Neuronal stem cell (in vitro differentiated cells): ENCODE data around the gene HDAC7.

Source experiments
- DNase-seq: peaks from one replicate; pipeline ENCODE4 v3.0.0-alpha.2; 2013; ENCODE audit warnings: low spot score
- H2AFZ ChIP-seq: one replicate; pipeline ENCODE4 v1.6.1; 2013; ENCODE audit warnings: mild to moderate bottlenecking, low read length, inconsistent platforms
- H2AK5ac ChIP-seq: 2 replicates; pipeline ENCODE4 v1.6.1; 2013; ENCODE audit warnings: low read depth, mild to moderate bottlenecking, inconsistent platforms, low read length, moderate library complexity, mixed read lengths
- H2BK120ac ChIP-seq: 2 replicates; pipeline ENCODE4 v1.6.1; 2013; ENCODE audit warnings: low read depth, mild to moderate bottlenecking, inconsistent platforms, low read length, moderate library complexity, mixed read lengths
- H2BK12ac ChIP-seq: one replicate; pipeline ENCODE4 v1.6.1; 2013; ENCODE audit warnings: low read length, inconsistent platforms
- H2BK15ac ChIP-seq: 2 replicates; pipeline ENCODE4 v1.6.1; 2013; ENCODE audit warnings: mild to moderate bottlenecking, low read length, inconsistent platforms, mixed read lengths
- H2BK5ac ChIP-seq: one replicate; pipeline ENCODE4 v1.6.1; 2013; ENCODE audit warnings: inconsistent platforms, mild to moderate bottlenecking, low read length, moderate library complexity
- H3K14ac ChIP-seq: one replicate; pipeline ENCODE4 v1.6.1; 2013; ENCODE audit warnings: low read length, inconsistent platforms
- H3K18ac ChIP-seq: 2 replicates; pipeline ENCODE4 v1.6.1; 2013; ENCODE audit warnings: low read length, inconsistent platforms
- H3K23ac ChIP-seq: 2 replicates; pipeline ENCODE4 v1.6.1; 2013; ENCODE audit warnings: low read depth, mild to moderate bottlenecking, mixed read lengths, low read length, inconsistent platforms; ENCODE audit not compliant: poor library complexity
- H3K27ac ChIP-seq: replicated peaks from 3 replicates; pipeline ENCODE4 v1.5.1; 2013; ENCODE audit warnings: low read length, inconsistent platforms
- H3K27me3 ChIP-seq, 3 experiments: 2 replicates each; pipeline ENCODE4 v1.6.1; 2013; ENCODE audit warnings: low read length in 3 of 3, mild to moderate bottlenecking in 2 of 3, inconsistent platforms in 1 of 3, low read depth in 1 of 3, mixed read lengths in 1 of 3, moderate library complexity in 1 of 3; ENCODE audit not compliant: control insufficient read depth in 3 of 3, insufficient read depth in 3 of 3
- H3K36me3 ChIP-seq, 2 donors: replicated peaks in 1 of 2; 2 replicates each; pipeline ENCODE4 v1.6.1; 2013; ENCODE audit warnings: low read length in 2 of 2; ENCODE audit not compliant: control insufficient read depth in 2 of 2, insufficient read depth in 2 of 2
- H3K4ac ChIP-seq: 2 replicates; pipeline ENCODE4 v1.6.1; 2013; ENCODE audit warnings: inconsistent platforms, mild to moderate bottlenecking, low read length, moderate library complexity
- H3K4me1 ChIP-seq, 2 donors: 1 replicate in 1 of 2; 2 replicates in 1 of 2; pipeline ENCODE4 v1.6.1; 2013; ENCODE audit warnings: low read length in 2 of 2, low read depth in 1 of 2; ENCODE audit not compliant: control insufficient read depth in 2 of 2, insufficient read depth in 1 of 2
- H3K4me2 ChIP-seq: one replicate; pipeline ENCODE4 v1.6.1; 2013; ENCODE audit warnings: mild to moderate bottlenecking, low read length, inconsistent platforms; ENCODE audit not compliant: insufficient read depth, poor library complexity, severe bottlenecking
- H3K4me3 ChIP-seq, 2 donors: 2 replicates each; pipeline ENCODE4 v1.5.1; 2013; ENCODE audit warnings: low read length in 2 of 2, mild to moderate bottlenecking in 2 of 2, inconsistent platforms in 1 of 2, moderate library complexity in 1 of 2
- H3K79me1 ChIP-seq: one replicate; pipeline ENCODE4 v1.6.1; 2013; ENCODE audit warnings: low read depth, mild to moderate bottlenecking, inconsistent platforms, low read length, moderate library complexity
- H3K9ac ChIP-seq: one replicate; pipeline ENCODE4 v1.6.1; 2013; ENCODE audit warnings: mild to moderate bottlenecking, low read depth, low read length, inconsistent platforms; ENCODE audit not compliant: poor library complexity
- H3K9me3 ChIP-seq, 2 donors: replicated peaks in 1 of 2; 2 replicates each; pipeline versions ENCODE3 to v1.6.1; 2013; ENCODE audit warnings: low read length in 2 of 2, mild to moderate bottlenecking in 2 of 2, inconsistent platforms in 1 of 2, low read depth in 1 of 2, mixed read lengths in 1 of 2, moderate library complexity in 1 of 2; ENCODE audit not compliant: control insufficient read depth in 2 of 2, insufficient read depth in 1 of 2
- H4K8ac ChIP-seq: one replicate; pipeline ENCODE4 v1.6.1; 2013; ENCODE audit warnings: low read depth, mild to moderate bottlenecking, inconsistent platforms, low read length, moderate library complexity
- H4K91ac ChIP-seq: one replicate; pipeline ENCODE4 v1.6.1; 2013; ENCODE audit warnings: low read length, low read depth, mild to moderate bottlenecking, inconsistent platforms; ENCODE audit not compliant: poor library complexity
- WGBS, 2 donors: extraction: QIAGEN DNeasy Blood & Tissue Kit; methylation state at CpG; one replicate each; pipeline ENCODE4 v1.1.7; 2013; ENCODE audit warnings: missing lambda C conversion rate in 2 of 2, mixed read lengths in 1 of 2; ENCODE audit not compliant: insufficient read length in 2 of 2, insufficient replicate concordance in 1 of 2; ENCODE audit errors: extremely low coverage in 2 of 2; 5-methylcytosine and 5-hydroxymethylcytosine counted together

HDAC7 gene

GRCh38 chr12:47848853-47849252 lies 29.1 kb upstream of the HDAC7 start:
- DNase-seq: no peak
- Histone ChIP-seq H3K4me1 (peaks cover 0 to 15% of the 10 kb centered on the region in 2 donors), H3K27ac (no peak overlapping the region), H2BK5ac (no peak overlapping the region), H3K9ac (no peak overlapping the region), H3K4ac (no peak overlapping the region), H3K4me3 (no peak overlapping the region), H2BK120ac (no peak overlapping the region), H3K18ac (no peak overlapping the region), H2AFZ (no peak overlapping the region), H3K14ac (no peak overlapping the region), H3K4me2 (no peak overlapping the region), H3K27me3 (peaks cover 0 to 36% (median 2%) of the 10 kb centered on the region in 3 experiments), H3K79me1 (no peaks in the 10 kb centered on the region), H2BK15ac (no peak overlapping the region), H3K23ac (no peak overlapping the region), H3K9me3 (no peaks in the 10 kb centered on the region), H2BK12ac (no peak overlapping the region), H4K91ac (no peak overlapping the region), H3K36me3 (no peaks in the 10 kb centered on the region), H2AK5ac (no peak overlapping the region), H4K8ac (no peak overlapping the region)
- no CpG with 5 or more reads among the region's 5 CpGs for WGBS, 2 donors

- no peak overlapping the region for H2BK120ac ChIP-seq
- peak overlapping the region; percentile 17 for H3K18ac ChIP-seq
- no peak overlapping the region for H2AK5ac ChIP-seq
- no peaks in the 10 kb centered on the region for H3K79me1 ChIP-seq
- peaks cover 0 to 24% (median 2%) of the 10 kb centered on the region in 3 experiments for H3K27me3 ChIP-seq
- H2BK5ac ChIP-seq: no peak overlapping the region
- no peak overlapping the region for H3K4me3 ChIP-seq
- peaks cover 0 to 15% of the 10 kb centered on the region in 2 donors for H3K4me1 ChIP-seq
- no peak overlapping the region for H3K9ac ChIP-seq
- no peak overlapping the region for H3K4ac ChIP-seq
- H2AFZ ChIP-seq: no peak overlapping the region
- H3K14ac ChIP-seq: no peak overlapping the region
- H3K23ac ChIP-seq: no peak overlapping the region
- H2BK15ac ChIP-seq: no peak overlapping the region
- H2BK12ac ChIP-seq: no peak overlapping the region
- no peak overlapping the region for H3K4me2 ChIP-seq
- no peak overlapping the region for H4K91ac ChIP-seq
- DNase-seq: no peak
- H3K36me3 ChIP-seq: no peaks in the 10 kb centered on the region
- H3K27ac ChIP-seq: no peak overlapping the region
- no peaks in the 10 kb centered on the region for H3K9me3 ChIP-seq
- no CpG with 5 or more reads among the region's 14 CpGs for WGBS, 2 donors
- H4K8ac ChIP-seq: no peak overlapping the region
Observed at GRCh38 chr12:47846294-47846996, 26.7 kb upstream of the HDAC7 start.

GRCh38 chr12:47845081-47845480 lies 25.4 kb upstream of the HDAC7 start:
- H3K9me3 ChIP-seq: no peaks in the 10 kb centered on the region
- no peak overlapping the region for H3K18ac ChIP-seq
- H4K8ac ChIP-seq: peak overlapping the region; percentile 70
- H2BK5ac ChIP-seq: no peak overlapping the region
- H3K36me3 ChIP-seq: no peaks in the 10 kb centered on the region
- no peak overlapping the region for H2AFZ ChIP-seq
- no peak overlapping the region for H3K4me2 ChIP-seq
- no peak overlapping the region for H3K14ac ChIP-seq
- no peak for DNase-seq
- H3K23ac ChIP-seq: no peak overlapping the region
- H3K79me1 ChIP-seq: no peaks in the 10 kb centered on the region
- peak overlapping the region; percentile 24 for H3K9ac ChIP-seq
- no peak overlapping the region for H3K4me3 ChIP-seq
- H2BK12ac ChIP-seq: no peak overlapping the region
- H3K4ac ChIP-seq: no peak overlapping the region
- WGBS, 2 donors: no CpG with 5 or more reads among the region's 8 CpGs
- H4K91ac ChIP-seq: no peak overlapping the region
- peak overlapping the region; percentile 86 for H2AK5ac ChIP-seq
- peaks cover 0 to 23% (median 2%) of the 10 kb centered on the region in 3 experiments for H3K27me3 ChIP-seq
- H3K4me1 ChIP-seq: peaks cover 0 to 5% of the 10 kb centered on the region in 2 donors
- H2BK120ac ChIP-seq: peak overlapping the region; percentile 9
- H3K27ac ChIP-seq: no peak overlapping the region
- peak overlapping the region; percentile 68 for H2BK15ac ChIP-seq

GRCh38 chr12:47844264-47845019 lies 24.7 kb upstream of the HDAC7 start:
- H2AK5ac ChIP-seq: peak overlapping the region; percentile 86
- no peak overlapping the region for H2BK12ac ChIP-seq
- H2BK120ac ChIP-seq: peak overlapping the region; percentile 9
- no peak overlapping the region for H2AFZ ChIP-seq
- no peak overlapping the region for H3K4ac ChIP-seq
- peaks cover 0 to 27% (median 2%) of the 10 kb centered on the region in 3 experiments for H3K27me3 ChIP-seq
- peak overlapping the region; percentile 13 for H3K9ac ChIP-seq
- H3K14ac ChIP-seq: no peak overlapping the region
- peak overlapping the region; percentile 68 for H2BK15ac ChIP-seq
- H3K4me1 ChIP-seq: peaks cover 0 to 5% of the 10 kb centered on the region in 2 donors
- no peak overlapping the region for H4K91ac ChIP-seq
- H3K27ac ChIP-seq: no peak overlapping the region
- no peaks in the 10 kb centered on the region for H3K36me3 ChIP-seq
- no peak overlapping the region for H3K4me2 ChIP-seq
- no peak for DNase-seq
- peak overlapping the region; percentile 78 for H3K18ac ChIP-seq
- no peak overlapping the region for H3K4me3 ChIP-seq
- no peaks in the 10 kb centered on the region for H3K79me1 ChIP-seq
- H3K9me3 ChIP-seq: no peaks in the 10 kb centered on the region
- no peak overlapping the region for H4K8ac ChIP-seq
- peak overlapping the region; percentile 77 for H3K23ac ChIP-seq
- no peak overlapping the region for H2BK5ac ChIP-seq
- WGBS, 2 donors: no CpG with 5 or more reads among the region's 28 CpGs
